Activated naive CD4-positive, alpha-beta T cell treated with anti-CD3 and anti-CD28 coated beads, Interleukin-2, amount 50 U/mL, for 24 hours (primary cell): ENCODE results near the gene CYTH3.

Experiments used
- H3K27ac Mint-ChIP-seq: one replicate; pipeline ENCODE4 v1.8.0; 2021; ENCODE audit warnings: mild to moderate bottlenecking, mixed read lengths
- H3K27me3 Mint-ChIP-seq: one replicate; pipeline ENCODE4 v1.8.0; 2021; ENCODE audit warnings: mixed read lengths
- H3K36me3 Mint-ChIP-seq: one replicate; pipeline ENCODE4 v1.8.0; 2021; ENCODE audit warnings: mixed read lengths
- H3K4me1 Mint-ChIP-seq: one replicate; pipeline ENCODE4 v1.8.0; 2021; ENCODE audit warnings: mixed read lengths
- H3K4me3 Mint-ChIP-seq: one replicate; pipeline ENCODE4 v1.8.0; 2021; ENCODE audit warnings: mild to moderate bottlenecking, mixed read lengths
- H3K9me3 Mint-ChIP-seq: one replicate; pipeline ENCODE4 v1.8.0; 2021; ENCODE audit warnings: mixed read lengths

The CYTH3 gene

DNA sequence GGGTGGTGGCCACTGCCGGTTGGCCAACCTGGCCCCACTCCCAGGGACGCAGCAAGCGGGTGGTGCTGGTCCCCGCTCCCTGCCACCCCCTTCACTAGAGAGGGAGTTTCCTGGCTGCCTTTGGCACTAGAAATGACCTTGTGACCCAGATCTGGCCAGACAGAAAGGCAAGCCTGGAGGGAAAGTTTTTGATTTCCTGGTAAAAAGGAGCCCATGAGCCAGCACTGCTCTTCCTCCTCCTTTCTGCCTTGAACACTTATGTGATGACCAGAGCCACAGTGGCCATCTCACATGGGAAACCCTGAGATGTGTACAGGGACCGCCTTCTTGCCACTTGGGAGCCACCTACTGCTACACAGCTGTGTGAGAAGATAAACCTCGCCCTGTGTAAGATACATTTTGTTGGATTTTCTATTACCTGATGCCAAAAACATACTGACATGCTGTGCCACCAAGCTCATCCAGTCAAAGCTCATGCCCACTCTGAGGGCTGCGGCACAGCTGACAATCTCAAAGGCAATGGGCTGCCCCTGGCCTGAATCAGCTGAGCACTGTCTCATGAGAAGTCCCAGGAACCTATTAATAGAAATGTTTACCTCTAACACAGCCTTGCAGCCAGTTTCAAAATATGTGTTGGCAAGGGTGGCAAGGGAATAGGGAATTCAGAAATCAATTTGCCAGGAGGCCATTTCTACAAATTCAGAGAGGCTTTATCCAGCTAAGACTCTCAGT is 94.0 kb downstream of the CYTH3 start:
- H3K27ac Mint-ChIP-seq = no peak overlapping the region
- no peaks in the 10 kb centered on the region for H3K4me1 Mint-ChIP-seq
- no peaks in the 10 kb centered on the region for H3K27me3 Mint-ChIP-seq
- no peaks in the 10 kb centered on the region for H3K36me3 Mint-ChIP-seq
- H3K9me3 Mint-ChIP-seq = no peaks in the 10 kb centered on the region
- no peak overlapping the region for H3K4me3 Mint-ChIP-seq

DNA sequence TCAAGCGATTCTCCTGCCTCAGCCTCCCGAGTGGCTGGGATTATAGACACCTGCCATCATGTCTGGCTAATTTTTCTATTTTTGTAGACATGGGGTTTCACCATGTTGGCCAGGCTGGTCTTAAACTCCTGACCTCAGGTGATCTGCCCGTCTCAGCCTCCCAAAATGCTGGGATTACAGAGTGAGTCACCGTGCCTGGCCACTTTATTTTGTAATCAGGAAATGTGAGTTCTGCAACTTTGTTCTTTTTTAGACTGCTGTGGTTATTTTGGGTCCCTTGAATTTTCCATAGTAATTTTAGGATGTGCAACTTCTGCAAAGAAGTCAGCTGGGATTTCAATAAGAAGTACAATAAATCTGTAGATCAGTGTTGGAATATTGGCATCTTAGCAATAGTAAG is 96.8 kb downstream of the CYTH3 start:
- H3K4me1 Mint-ChIP-seq = no peaks in the 10 kb centered on the region
- no peaks in the 10 kb centered on the region for H3K27me3 Mint-ChIP-seq
- no peaks in the 10 kb centered on the region for H3K9me3 Mint-ChIP-seq
- H3K27ac Mint-ChIP-seq = no peak overlapping the region
- no peak overlapping the region for H3K4me3 Mint-ChIP-seq
- no peaks in the 10 kb centered on the region for H3K36me3 Mint-ChIP-seq

DNA sequence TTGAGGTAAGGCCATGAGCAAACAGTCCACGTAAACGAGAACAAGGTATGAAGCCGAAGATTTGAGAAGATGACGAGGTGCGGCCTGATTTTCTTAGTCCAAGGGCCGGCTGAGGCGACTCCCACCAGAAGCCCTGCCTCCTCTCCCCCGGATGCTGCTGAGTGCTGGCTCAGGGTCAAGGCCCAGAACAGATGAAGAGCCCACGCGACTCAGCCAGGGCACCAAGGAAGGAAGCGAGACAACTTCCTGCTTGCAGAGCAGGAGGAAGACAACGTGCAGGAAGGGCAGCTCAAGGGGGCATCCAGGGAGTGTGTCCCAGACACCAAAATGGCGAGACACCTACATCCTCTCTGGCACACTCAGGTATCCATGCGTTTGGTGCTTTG is 99.5 kb downstream of the CYTH3 start:
- Mint-ChIP-seq H3K4me3 (no peak overlapping the region), H3K36me3 (no peaks in the 10 kb centered on the region), H3K27ac (no peak overlapping the region), H3K4me1 (no peaks in the 10 kb centered on the region), H3K27me3 (no peaks in the 10 kb centered on the region), H3K9me3 (no peaks in the 10 kb centered on the region)

DNA sequence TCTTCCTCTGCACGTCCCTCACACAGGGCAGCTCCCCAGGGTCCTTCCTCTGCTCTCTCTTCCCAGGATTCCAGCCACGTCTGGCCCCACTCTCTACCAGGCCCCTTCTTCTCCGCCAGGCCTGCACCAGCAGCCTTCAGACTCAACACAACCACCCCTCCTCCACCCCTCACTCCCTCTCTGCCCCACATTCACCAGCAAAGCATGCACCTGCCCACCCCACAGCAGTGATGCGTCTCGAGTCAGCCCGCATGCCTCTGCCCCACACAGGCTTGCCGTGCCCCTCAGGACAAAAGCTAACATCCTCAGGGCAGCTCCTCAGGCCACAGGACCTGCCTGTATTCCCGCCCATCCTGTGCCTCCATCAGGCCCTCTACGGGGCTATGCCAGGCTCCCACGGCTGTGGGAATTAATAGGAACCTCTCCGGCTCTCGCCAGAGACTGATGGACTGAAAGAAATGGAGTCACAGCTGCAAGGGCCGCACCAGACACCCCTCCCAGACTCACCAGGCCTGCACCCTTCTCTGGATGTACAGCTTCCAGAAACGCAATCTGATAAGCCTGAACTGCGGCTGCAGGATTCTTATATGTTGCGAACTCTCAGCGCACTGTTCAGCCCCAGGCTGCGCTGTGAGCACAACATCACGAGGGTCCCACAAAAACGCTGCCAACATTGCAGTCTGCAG is 100.1 kb downstream of the CYTH3 start:
- Mint-ChIP-seq H3K4me1 (no peaks in the 10 kb centered on the region), H3K9me3 (no peaks in the 10 kb centered on the region), H3K36me3 (no peaks in the 10 kb centered on the region), H3K4me3 (no peak overlapping the region), H3K27ac (no peak overlapping the region), H3K27me3 (no peaks in the 10 kb centered on the region)

DNA sequence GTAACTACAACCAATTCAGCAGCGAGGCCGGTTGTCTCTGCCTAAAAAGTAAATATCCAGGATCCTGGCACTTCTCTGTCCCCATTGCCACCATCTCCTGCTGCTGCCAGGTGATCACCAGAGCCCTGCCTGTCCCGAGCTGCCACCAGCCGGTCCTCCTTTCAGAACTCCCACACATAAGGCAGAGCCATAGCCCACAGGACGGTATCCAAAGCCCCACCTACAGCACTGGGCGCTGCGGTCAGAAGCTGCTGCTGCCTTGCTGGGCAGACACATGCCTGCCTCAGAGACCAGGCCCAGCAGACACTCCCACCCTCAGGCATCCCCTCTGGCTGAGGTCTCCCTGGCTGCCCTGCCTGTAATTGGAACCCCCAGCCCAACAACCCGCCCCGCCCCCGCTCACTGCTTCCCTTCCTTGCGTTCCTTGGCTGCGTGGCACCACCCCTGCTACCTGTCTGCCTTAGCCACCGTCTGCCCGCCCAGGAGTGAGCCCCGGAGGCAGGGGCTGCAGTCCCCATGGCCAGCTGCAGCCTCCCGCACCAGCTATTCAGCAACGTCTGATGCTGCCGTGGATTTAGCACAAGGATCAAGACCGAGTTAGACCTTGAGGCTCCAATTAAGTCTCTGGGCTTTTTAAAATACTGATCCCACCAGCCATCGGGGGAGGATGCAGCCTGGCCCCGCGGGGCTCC is 100.7 kb downstream of the CYTH3 start:
- H3K9me3 Mint-ChIP-seq = no peaks in the 10 kb centered on the region
- no peaks in the 10 kb centered on the region for H3K36me3 Mint-ChIP-seq
- H3K4me3 Mint-ChIP-seq = no peak overlapping the region
- H3K27ac Mint-ChIP-seq = no peak overlapping the region
- no peaks in the 10 kb centered on the region for H3K4me1 Mint-ChIP-seq
- H3K27me3 Mint-ChIP-seq = no peaks in the 10 kb centered on the region

DNA sequence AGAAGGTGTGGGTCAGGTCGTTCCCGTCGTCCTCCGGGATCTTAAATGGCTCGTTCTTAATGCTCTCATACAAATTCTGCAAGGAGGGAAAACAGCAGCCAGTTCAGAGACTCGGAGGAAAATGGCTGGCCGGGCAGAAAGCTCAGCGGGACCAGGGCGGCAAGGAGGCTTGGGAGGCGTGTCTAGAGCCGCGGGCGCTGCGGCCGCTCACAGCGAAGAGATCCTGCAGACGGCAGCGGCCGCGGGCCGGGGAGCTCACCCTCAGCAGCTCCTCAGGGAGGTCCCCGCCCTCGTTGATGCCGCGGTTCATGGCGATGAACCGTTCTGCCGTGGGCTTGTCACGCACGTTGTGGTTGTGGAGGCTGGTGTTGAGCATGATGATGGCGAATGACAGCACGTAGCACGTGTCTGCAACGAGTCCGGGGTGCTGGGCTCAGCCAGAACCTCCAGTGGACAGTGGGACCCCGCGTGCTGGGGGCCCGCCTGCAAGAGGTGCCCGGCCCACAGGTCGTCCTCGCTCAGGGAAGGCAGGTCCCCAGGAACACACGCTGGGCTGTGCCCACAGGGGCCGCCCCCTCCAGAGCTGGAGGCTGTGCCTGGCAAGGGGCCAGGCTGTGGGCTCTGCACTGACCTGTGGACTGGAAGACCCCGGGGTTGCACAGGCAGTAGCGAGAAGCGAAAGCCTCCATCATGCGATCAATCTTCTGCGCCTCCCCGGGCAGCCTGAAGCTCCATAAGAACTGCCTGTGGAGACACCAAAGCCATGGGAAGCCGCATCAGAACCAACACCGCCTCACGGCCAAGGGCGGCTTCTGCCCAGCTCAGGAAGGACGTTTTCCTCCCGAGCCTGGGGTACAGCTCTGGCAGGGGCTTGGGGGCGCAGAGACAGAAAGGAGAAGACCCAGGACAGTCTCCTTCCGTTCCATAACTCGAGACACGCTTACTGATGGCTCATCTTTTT is 101.6 kb downstream of the CYTH3 start:
- Mint-ChIP-seq H3K36me3 (no peaks in the 10 kb centered on the region), H3K27me3 (no peaks in the 10 kb centered on the region), H3K4me1 (no peaks in the 10 kb centered on the region), H3K4me3 (peak overlapping the region; percentile 11), H3K9me3 (no peaks in the 10 kb centered on the region), H3K27ac (no peak overlapping the region)

DNA sequence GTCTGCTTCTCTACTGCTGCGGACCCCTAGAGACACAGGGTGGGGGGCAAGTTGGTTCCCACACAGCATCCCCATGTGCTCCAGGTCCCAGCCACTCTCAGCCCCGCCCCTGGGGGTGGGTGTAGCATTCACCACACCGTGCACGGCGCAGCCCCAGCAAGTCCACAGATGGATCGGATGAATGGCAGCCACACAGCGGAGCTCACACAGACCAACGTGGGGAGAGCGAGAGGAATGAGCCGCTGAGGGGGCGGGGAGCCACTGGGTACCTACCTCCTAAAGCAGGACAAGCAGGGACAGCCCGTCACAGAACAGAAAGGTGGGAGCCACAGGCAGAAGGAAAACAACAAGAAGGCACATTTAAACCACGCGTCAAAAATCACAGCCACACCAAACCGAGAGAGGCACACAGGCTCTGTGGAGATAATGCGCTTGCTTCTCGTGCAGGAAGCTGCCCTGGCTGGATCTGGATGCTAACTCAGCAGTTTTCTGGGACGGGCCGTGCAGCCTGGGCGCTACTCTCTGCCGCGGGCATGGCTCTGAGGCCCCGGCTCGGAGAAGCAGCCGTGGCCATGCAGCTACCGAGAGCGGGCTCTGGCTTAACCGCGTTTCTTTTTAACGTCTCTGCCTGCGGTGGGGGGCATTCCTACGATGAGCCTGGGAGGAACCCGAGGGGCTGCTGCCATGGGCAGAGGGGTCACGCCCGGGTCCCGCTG is 102.5 kb downstream of the CYTH3 start:
- Mint-ChIP-seq H3K36me3 (no peaks in the 10 kb centered on the region), H3K9me3 (no peaks in the 10 kb centered on the region), H3K4me3 (no peak overlapping the region), H3K4me1 (no peaks in the 10 kb centered on the region), H3K27ac (no peak overlapping the region), H3K27me3 (no peaks in the 10 kb centered on the region)

DNA sequence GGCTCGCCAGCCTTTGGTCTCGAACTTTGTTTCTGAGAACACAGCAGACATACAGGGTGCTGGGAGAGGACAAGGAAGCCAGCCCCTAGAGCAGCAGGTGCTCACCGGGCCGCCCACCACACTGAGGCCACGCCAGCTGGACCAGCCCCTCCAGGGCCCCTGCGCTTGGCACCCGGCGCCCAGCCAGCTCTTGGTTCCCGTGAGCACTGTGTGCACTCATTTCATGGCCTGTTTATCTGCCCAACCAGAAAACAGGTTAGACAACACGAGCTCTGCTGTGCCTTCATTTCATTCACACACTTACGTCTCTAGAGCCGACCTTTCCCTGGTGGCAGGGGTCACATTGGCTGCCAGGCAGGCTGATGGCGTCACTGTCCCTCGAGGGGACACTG is 104.0 kb downstream of the CYTH3 start:
- no peak overlapping the region for H3K27ac Mint-ChIP-seq
- H3K9me3 Mint-ChIP-seq = no peaks in the 10 kb centered on the region
- no peaks in the 10 kb centered on the region for H3K4me1 Mint-ChIP-seq
- H3K27me3 Mint-ChIP-seq = no peaks in the 10 kb centered on the region
- H3K36me3 Mint-ChIP-seq = no peaks in the 10 kb centered on the region
- no peak overlapping the region for H3K4me3 Mint-ChIP-seq

DNA sequence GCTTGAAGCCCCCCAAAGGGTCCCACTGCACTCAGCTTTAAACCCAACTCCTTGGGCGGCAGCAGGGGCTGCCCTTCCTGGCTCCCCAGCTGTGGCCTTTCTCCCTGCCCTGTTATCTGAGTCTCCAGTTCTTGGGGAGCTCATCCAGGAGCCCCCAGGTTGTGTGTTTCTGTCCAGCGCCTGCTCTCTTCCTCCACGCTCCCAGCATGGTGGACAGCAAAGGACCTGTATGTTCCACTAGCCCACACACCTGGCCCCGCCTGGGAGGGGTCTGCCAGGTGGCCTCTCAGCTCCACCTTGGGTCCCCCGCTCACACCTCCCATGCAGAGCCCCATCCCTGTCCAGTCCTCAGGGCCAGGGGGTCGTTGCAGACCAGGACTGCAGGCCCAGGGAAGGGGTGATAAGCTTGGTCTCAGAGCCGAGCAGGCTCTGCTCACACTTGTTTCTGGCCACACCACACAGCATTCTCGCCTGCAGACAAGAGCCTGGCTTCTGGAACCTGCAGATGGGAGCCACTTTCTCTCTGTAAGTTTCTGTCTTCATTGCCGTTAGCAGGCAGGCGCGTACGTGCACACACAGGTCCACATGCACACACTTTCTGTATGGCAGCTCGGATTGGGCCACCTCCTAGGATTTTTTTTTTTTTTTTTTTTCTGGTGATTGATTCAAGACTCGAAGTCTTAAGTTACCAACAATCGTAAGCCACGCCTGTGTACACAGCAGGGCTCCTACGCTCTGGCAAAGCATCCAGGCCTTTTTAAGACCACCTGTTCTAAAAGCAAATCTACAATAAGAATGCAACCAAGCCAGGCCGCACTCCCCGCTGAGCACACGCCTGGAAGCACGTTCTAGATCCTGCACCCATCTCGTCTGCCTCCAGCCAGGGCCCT is 104.6 kb downstream of the CYTH3 start:
- Mint-ChIP-seq H3K36me3 (no peaks in the 10 kb centered on the region), H3K4me1 (no peaks in the 10 kb centered on the region), H3K9me3 (no peaks in the 10 kb centered on the region), H3K4me3 (no peak overlapping the region), H3K27me3 (no peaks in the 10 kb centered on the region), H3K27ac (no peak overlapping the region)

DNA sequence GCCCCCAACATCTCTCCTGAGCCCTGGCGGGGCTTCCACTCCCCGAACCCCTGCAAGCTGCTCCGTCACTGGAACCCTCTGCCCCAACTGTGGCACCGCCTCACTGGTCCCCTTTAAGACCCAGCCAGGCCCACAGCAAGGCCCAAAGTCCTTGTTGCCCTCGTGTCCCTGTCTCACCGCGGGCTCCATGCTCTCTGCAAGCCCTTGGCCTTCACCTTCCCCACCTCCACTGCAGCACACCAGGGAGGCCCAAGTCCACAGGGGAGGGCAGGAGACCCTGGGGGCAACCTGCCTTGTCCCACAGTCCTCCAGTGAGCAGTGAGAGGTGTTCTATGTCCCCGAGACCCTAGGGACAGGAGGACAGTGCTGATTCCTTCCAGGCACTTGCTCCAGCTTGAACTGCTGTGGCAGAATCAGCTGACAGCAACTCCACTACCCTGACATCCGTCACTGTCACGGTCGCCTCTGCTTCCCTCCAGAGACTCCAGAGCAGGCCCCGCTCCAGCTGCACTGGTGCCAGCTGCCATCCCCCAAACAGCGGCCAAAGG is 105.3 kb downstream of the CYTH3 start:
- H3K36me3 Mint-ChIP-seq = no peaks in the 10 kb centered on the region
- no peaks in the 10 kb centered on the region for H3K4me1 Mint-ChIP-seq
- H3K27ac Mint-ChIP-seq = no peak overlapping the region
- no peak overlapping the region for H3K4me3 Mint-ChIP-seq
- H3K27me3 Mint-ChIP-seq = no peaks in the 10 kb centered on the region
- no peaks in the 10 kb centered on the region for H3K9me3 Mint-ChIP-seq

DNA sequence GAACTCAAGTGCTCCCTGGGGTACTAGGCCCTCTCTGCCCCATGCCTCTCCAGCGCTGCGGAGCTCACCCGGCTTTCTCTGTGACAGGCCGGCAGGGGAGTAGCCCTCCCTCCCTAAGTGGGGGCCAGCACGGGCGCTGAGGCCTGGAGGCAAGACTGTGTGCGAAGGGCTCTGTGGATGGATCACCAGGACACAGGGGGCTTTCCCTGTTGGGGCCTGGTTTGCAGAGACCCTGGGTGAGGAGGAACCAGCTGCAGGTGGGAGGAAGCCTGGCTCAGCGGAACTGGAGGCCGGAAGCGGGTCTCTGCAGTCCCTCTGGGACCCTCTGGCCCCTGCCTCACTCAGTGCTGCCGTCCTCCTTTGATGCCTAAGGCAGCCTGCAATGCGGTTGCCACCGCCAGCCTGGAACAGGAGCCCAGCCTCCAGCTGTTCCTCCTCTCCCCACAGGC is 106.0 kb downstream of the CYTH3 start:
- H3K36me3 Mint-ChIP-seq = no peaks in the 10 kb centered on the region
- no peaks in the 10 kb centered on the region for H3K9me3 Mint-ChIP-seq
- peaks cover 2% of the 10 kb centered on the region for H3K4me1 Mint-ChIP-seq
- no peak overlapping the region for H3K4me3 Mint-ChIP-seq
- H3K27ac Mint-ChIP-seq = no peak overlapping the region
- H3K27me3 Mint-ChIP-seq = no peaks in the 10 kb centered on the region

DNA sequence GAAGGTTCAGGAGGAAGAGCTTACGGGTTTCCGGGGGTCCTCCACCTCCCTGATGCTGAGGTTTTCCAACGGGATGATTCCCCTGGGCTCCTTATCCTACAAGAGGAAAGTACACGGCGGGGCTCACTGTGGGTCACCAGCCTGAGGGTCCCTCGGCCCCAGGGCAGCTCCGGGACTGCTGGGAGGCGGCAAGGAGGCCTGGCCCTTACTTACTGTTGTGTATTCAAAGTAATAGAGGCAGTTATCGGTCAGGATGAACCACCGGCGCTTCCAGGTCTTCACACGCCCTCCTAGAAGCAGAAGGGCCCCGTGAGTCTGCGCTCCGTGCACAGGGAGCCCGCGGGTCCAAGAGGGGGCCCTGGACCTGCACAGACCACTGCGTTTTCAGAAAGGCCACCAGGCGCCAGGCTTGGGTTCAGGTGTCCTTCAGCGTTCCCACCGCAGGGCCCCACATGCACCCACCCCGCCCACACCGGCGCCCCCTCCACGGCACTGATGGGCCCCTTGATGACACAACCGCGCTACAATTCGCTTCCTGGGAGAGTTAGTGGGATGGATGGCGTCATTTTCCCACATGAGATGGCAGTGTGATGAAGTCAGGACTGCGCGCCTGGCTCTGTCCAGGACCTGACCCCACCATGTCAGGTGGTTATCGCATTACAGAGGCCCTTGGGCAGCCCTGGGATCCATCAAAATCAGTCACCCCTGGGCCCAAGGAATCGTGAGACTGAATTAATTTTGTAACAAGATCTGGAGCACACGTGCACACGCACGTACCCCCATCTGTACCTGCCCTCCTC is 106.7 kb downstream of the CYTH3 start:
- no peaks in the 10 kb centered on the region for H3K9me3 Mint-ChIP-seq
- H3K27me3 Mint-ChIP-seq = no peaks in the 10 kb centered on the region
- H3K4me1 Mint-ChIP-seq = peaks cover 3% of the 10 kb centered on the region
- H3K27ac Mint-ChIP-seq = no peak overlapping the region
- no peak overlapping the region for H3K4me3 Mint-ChIP-seq
- H3K36me3 Mint-ChIP-seq = no peaks in the 10 kb centered on the region

DNA sequence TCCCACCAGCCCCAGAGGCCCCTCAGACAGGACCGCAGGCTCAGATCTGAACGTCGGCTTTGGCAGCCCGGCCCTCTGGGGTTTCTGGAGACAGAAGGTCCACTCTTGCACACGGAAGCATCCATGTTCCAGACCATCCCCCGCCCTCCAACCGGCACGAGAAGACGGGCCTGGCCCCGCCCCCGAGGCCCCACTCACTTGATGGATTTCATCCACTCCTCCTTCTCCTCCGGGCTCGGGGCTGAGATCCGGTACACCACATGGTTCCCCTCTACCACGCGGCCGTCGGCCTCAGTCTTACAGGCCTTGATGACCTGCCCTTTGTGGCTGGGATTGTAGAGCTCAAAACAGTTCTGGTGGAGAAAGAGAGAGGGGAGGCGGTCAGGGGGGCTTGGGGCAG is 107.3 kb downstream of the CYTH3 start:
- Mint-ChIP-seq H3K4me3 (no peak overlapping the region), H3K27ac (no peak overlapping the region), H3K27me3 (no peaks in the 10 kb centered on the region), H3K4me1 (peaks cover 3% of the 10 kb centered on the region), H3K9me3 (no peaks in the 10 kb centered on the region), H3K36me3 (no peaks in the 10 kb centered on the region)
